Coronary artery (tissue), 2 donors: ENCODE results near the gene HPCA.

Source experiments
- DNase-seq: peaks from one replicate; pipeline ENCODE4 v3.0.0-alpha.2; 2017; ENCODE audit warnings: low spot score
- H3K27ac ChIP-seq, 2 donors: fragments of 200-600 bp; sonication (generic); one replicate each; pipeline ENCODE4 v1.5.1; 2016 to 2019
- H3K4me3 ChIP-seq: fragments of 200-600 bp; sonication (generic); 2 replicates; pipeline ENCODE4 v1.5.1; 2016; ENCODE audit warnings: mild to moderate bottlenecking, moderate library complexity
- CTCF ChIP-seq: fragments of 200-600 bp; sonication (generic); IDR thresholded peaks from one replicate; pipeline ENCODE4 v1.5.1; 2019; ENCODE audit warnings: antibody characterized with exemption

HPCA gene

GRCh38 chr1:32894681-32895080, 8.4 kb downstream of the HPCA start:
- H3K27ac ChIP-seq: no peak overlapping the region
- DNase-seq: no peak
- no peak overlapping the region for H3K4me3 ChIP-seq
- no peak for TF ChIP-seq CTCF

- Histone ChIP-seq H3K27ac (no peak overlapping the region), H3K4me3 (no peak overlapping the region)
- no peak for DNase-seq
- no peak for TF ChIP-seq CTCF
Observed at GRCh38 chr1:32895325-32896215, 9.3 kb downstream of the HPCA start.

GRCh38 chr1:32896451-32896850, 10.2 kb downstream of the HPCA start:
- no peak overlapping the region for H3K27ac ChIP-seq
- H3K4me3 ChIP-seq: no peak overlapping the region
- no peak for DNase-seq
- TF ChIP-seq CTCF: no peak

- Histone ChIP-seq H3K4me3 (no peak overlapping the region), H3K27ac (no peak overlapping the region)
- no peak for TF ChIP-seq CTCF
- no peak for DNase-seq
Observed at GRCh38 chr1:32897082-32898049, 11.1 kb downstream of the HPCA start.

- H3K4me3 ChIP-seq: no peak overlapping the region
- no peak for TF ChIP-seq CTCF
- H3K27ac ChIP-seq: no peak overlapping the region
- no peak for DNase-seq
Observed at GRCh38 chr1:32898056-32898455, 11.8 kb downstream of the HPCA start.

GRCh38 chr1:32898958-32899357, 12.7 kb downstream of the HPCA start:
- DNase-seq: no peak
- TF ChIP-seq CTCF: no peak
- Histone ChIP-seq H3K4me3 (no peak overlapping the region), H3K27ac (no peak overlapping the region)
